ENCODE measurements around the gene LMCD1.

GRCh38 chr3:8559351-8559750, 57.7 kb downstream of the LMCD1 start:
- TF ChIP-seq REST (IDR thresholded peaks at IDR 0.05; ENCODE audit: low read depth, low read length), result no peak
- TF ChIP-seq CTCF (IDR thresholded peaks at IDR 0.05), result no peak
- TF ChIP-seq POLR2AphosphoS5 (IDR thresholded peaks at IDR 0.05; ENCODE audit: low read depth, low read length), result no peak
- no peak for TF ChIP-seq MAX (IDR thresholded peaks at IDR 0.05; ENCODE audit: low read depth)
- TF ChIP-seq NFIC (IDR thresholded peaks at IDR 0.05; ENCODE audit: borderline replicate concordance), result no peak
- no peak for TF ChIP-seq CHD2 (IDR thresholded peaks at IDR 0.05; ENCODE audit: low read length, partially characterized antibody)
- no peak for TF ChIP-seq TAF1 (IDR thresholded peaks at IDR 0.05; ENCODE audit: borderline replicate concordance, low read depth, low read length)
- TF ChIP-seq YY1 (IDR thresholded peaks at IDR 0.05; ENCODE audit: low read depth), result no peak
- TF ChIP-seq EP300 (IDR thresholded peaks at IDR 0.05; ENCODE audit: borderline replicate concordance in 1 of 2, low read depth in 1 of 2, low read length in 1 of 2), result no peak
- TF ChIP-seq RCOR1 (IDR thresholded peaks at IDR 0.05; ENCODE audit: low read length), result no peak
- no peak for TF ChIP-seq RXRA (IDR thresholded peaks at IDR 0.05; ENCODE audit: borderline replicate concordance, low read depth)
- TF ChIP-seq MXI1 (IDR thresholded peaks at IDR 0.05; ENCODE audit: low read depth, low read length), result no peak
- TF ChIP-seq FOSL2 (IDR thresholded peaks at IDR 0.05; ENCODE audit: borderline replicate concordance, low read depth), result no peak
